Body of pancreas (tissue), 4 donors: ENCODE results near the gene GNB1.

ENCODE experiments used
- POLR2A ChIP-seq, 3 donors: fragments of 450-650 bp; IDR thresholded peaks; one replicate each; pipeline ENCODE4 v1.6.1; 2016; ENCODE audit warnings: antibody characterized with exemption in 3 of 3, mild to moderate bottlenecking in 2 of 3
- TF ChIP-seq, protein P1 (sequence below), 7 experiments: fragments of 450-650 bp in 4 of 7; fragments of 200-600 bp in 3 of 7; sonication (generic) in 3 of 7; IDR thresholded peaks; one replicate each; pipeline ENCODE4 v1.5.1; 2016 to 2019; ENCODE audit warnings: antibody characterized with exemption in 7 of 7

DNA sequence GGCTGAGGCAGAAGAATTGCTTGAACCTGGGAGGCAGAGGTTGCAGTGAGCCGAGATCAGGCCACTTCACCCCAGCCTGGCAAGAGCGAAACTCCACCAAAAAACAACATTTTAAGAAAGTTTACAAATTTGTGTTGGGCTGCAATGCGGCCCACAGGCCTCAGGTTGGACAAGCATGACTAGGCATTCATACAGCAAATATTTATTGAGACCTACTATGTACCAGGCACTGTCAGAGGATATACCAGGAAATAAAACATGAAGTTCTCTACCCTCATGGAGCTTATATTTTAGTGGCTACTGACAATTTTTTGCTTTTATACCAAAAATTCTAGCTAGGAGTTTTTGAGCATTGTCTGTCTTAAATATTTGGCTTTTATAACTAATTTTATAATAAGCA is 23.7 kb downstream of the GNB1 start:
- TF ChIP-seq, protein P1, sequence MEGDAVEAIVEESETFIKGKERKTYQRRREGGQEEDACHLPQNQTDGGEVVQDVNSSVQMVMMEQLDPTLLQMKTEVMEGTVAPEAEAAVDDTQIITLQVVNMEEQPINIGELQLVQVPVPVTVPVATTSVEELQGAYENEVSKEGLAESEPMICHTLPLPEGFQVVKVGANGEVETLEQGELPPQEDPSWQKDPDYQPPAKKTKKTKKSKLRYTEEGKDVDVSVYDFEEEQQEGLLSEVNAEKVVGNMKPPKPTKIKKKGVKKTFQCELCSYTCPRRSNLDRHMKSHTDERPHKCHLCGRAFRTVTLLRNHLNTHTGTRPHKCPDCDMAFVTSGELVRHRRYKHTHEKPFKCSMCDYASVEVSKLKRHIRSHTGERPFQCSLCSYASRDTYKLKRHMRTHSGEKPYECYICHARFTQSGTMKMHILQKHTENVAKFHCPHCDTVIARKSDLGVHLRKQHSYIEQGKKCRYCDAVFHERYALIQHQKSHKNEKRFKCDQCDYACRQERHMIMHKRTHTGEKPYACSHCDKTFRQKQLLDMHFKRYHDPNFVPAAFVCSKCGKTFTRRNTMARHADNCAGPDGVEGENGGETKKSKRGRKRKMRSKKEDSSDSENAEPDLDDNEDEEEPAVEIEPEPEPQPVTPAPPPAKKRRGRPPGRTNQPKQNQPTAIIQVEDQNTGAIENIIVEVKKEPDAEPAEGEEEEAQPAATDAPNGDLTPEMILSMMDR (IDR thresholded peaks at IDR 0.05) = no peak
- TF ChIP-seq POLR2A (IDR thresholded peaks at IDR 0.05) = no peak
